Aorta (tissue), 5 donors: Measurements from ENCODE around the gene SPATA20. TPM values are rescaled to one million over a fixed set of nuclear protein-coding genes. Genes with fewer than 3 reads are reported as not detected.

ENCODE experiments used
- ATAC-seq: fragments of 200-7000 bp; cut with Tn5 transposase; one replicate; pipeline ENCODE4 v1.9.1; 2022; ENCODE audit warnings: moderate library complexity; ENCODE audit not compliant: low FRiP score
- DNase-seq, 2 donors: peaks; one replicate each; pipeline ENCODE4 v3.0.0-alpha.2; 2020
- H3K27ac ChIP-seq, 2 donors: one replicate each; pipeline ENCODE4 v1.5.1; 2013; ENCODE audit warnings: low read length in 2 of 2, mild to moderate bottlenecking in 2 of 2, moderate library complexity in 2 of 2, control low read depth in 1 of 2, inconsistent platforms in 1 of 2, low read depth in 1 of 2
- H3K27me3 ChIP-seq, 2 donors: one replicate each; pipeline ENCODE4 v1.6.1; 2013; ENCODE audit warnings: control low read depth in 1 of 2, low read length in 1 of 2, mild to moderate bottlenecking in 1 of 2, moderate library complexity in 1 of 2; ENCODE audit not compliant: insufficient read depth in 2 of 2, control insufficient read depth in 1 of 2
- H3K36me3 ChIP-seq, 2 donors: one replicate each; pipeline ENCODE4 v1.6.1; 2013; ENCODE audit warnings: control low read depth in 1 of 2, low read length in 1 of 2, mild to moderate bottlenecking in 1 of 2; ENCODE audit not compliant: insufficient read depth in 2 of 2, control insufficient read depth in 1 of 2
- H3K4me1 ChIP-seq, 2 donors: one replicate each; pipeline ENCODE4 v1.6.1; 2013; ENCODE audit warnings: low read length in 2 of 2, control low read depth in 1 of 2, mild to moderate bottlenecking in 1 of 2, moderate library complexity in 1 of 2; ENCODE audit not compliant: insufficient read depth in 2 of 2, control insufficient read depth in 1 of 2
- H3K4me3 ChIP-seq, 2 donors: one replicate each; pipeline ENCODE4 v1.5.1; 2013; ENCODE audit warnings: low read length in 2 of 2, control low read depth in 1 of 2, mild to moderate bottlenecking in 1 of 2
- H3K9me3 ChIP-seq: one replicate; pipeline ENCODE4 v1.6.1; 2013; ENCODE audit warnings: mild to moderate bottlenecking, low read length; ENCODE audit not compliant: control insufficient read depth
- WGBS, 2 donors: extraction: QIAGEN DNeasy Blood & Tissue Kit; methylation state at CpG; one replicate each; pipeline ENCODE4 v1.1.7; 2013; 5-methylcytosine and 5-hydroxymethylcytosine counted together
- intact Hi-C, 2 donors: fragments of 100-400 bp; cut with DNase I; formaldehyde crosslinking; loops; one replicate each; pipeline versions ENCODE4 v1.14.2 to v1.15.0; 2022
- long read RNA-seq, 2 donors: library from polyadenylated mRNA; unstranded; transcript quantifications; one replicate each; pipeline ENCODE4 v2.0.0, GENCODE V29; 2020 to 2021
- polyA plus RNA-seq, 2 donors: library from polyadenylated mRNA; stranded (reverse); fragments of 200-250 nt; gene quantifications; one replicate each; pipeline ENCODE4 v1.2.3, GENCODE V29; 2013
- total RNA-seq, 2 donors: library from RNA; stranded (reverse); fragmentation: NEBNext Ultra II Directional; extraction: Animal tissue kit (Norgen Biotek cat#: 25700); gene quantifications; one replicate each; pipeline ENCODE4 v1.2.1, GENCODE V29; 2021
- donor health status: healthy with polysubstance abuse.
- donor health status: Bipolar disorder and iron deficiency.
- donor health status: DM: no; HTN: no; CAD: no.
- donor health status: DM: no; HTN: no; CAD: no.
- donor health status: DM: yes; HTN: yes; CAD: no.

Gene SPATA20
- total RNA-seq = 10 to 100 TPM; 27.8 to 41.9 TPM
- polyA plus RNA-seq = 10 to 100 TPM; 16.7 to 64.0 TPM
- long read RNA-seq, donor 1, transcript SPATA20-202 (16 exons, 2,634 nt) = minor isoform, 28 of 251 reads
- long read RNA-seq, donor 1, transcript SPATA20-205 (17 exons, 2,734 nt) = major isoform, 77 of 251 reads
- long read RNA-seq, donor 1, transcript SPATA20-201 (17 exons, 2,719 nt) = minor isoform, 55 of 251 reads
- long read RNA-seq, donor 1, partial matches to known transcripts = 44 of 251 reads
- long read RNA-seq, donor 1, other reads (novel, unspliced or antisense) = 47 of 251 reads
- long read RNA-seq, donor 2, transcript SPATA20-201 (17 exons, 2,719 nt) = major isoform, 8 of 33 reads
- long read RNA-seq, donor 2, partial matches to known transcripts = 6 of 33 reads
- long read RNA-seq, donor 2, other reads (novel, unspliced or antisense) = 12 of 33 reads

DNA sequence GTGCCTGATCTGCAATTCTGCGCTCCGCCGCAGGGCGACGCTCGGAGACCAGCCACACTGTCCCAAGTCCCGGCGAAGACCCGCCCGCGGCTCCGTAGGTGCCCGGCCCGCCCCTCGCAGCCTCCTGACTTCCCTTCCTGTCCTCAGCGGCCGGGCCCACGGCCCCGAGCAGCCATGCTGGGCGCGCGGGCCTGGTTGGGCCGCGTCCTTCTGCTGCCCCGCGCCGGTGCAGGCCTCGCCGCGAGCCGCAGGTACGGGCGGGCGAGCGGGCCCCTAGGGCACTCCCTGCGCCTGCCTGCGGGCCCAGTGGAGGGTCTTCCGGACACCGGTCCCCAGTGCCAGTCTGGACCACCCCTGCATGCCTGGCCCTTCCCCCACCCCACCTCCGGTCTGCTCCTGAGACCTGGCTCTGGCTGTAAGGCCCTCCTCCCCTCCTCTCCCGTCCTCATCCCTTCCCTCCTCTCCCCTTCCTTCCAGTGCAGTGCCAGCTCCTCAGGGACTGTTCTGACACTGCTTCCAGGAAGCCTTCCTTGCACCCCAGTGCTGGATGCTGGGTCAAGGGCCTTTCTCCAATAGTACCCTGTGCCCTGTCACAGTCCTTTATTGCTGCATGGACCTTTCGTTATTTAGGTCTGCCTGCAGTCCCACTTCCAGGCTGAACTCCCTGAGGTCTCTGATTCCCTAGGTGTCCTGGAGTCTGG is at the start of gene SPATA20:
TSS of gene SPATA20 (plus strand) at position 140 of the 701 bp plus-strand sequence. CDS start at position 175, 35 bp downstream.
- H3K4me3 ChIP-seq = peak within 1 kb of the TSS; percentile 21 to 31
- ATAC-seq (peak; percentile 93), DNase-seq (peak; percentile 96 to 97)
- intact Hi-C loops = loop anchor here (1.0 to 10.0 kb wide), 5 partner anchors 79 to 398 kb away; no protein-coding TSS in a partner anchor
- H3K36me3 ChIP-seq = no peaks in the 10 kb centered on the region
- H3K9me3 ChIP-seq = no peaks in the 10 kb centered on the region
- H3K27me3 ChIP-seq = no peaks in the 10 kb centered on the region
- WGBS, 2 donors = 1 to 2% methylated on average over 34 to 42 of the region's 42 CpGs
- H3K4me1 ChIP-seq = no peaks in the 10 kb centered on the region
- H3K27ac ChIP-seq = no peak within 1 kb of the TSS

- WGBS, 2 donors = 78 to 82% methylated on average over 7 of the region's 7 CpGs
- Histone ChIP-seq H3K36me3 (no peaks in the 10 kb centered on the region), H3K9me3 (no peaks in the 10 kb centered on the region), H3K27me3 (no peaks in the 10 kb centered on the region), H3K4me3 (no peak overlapping the region), H3K4me1 (no peaks in the 10 kb centered on the region), H3K27ac (no peak overlapping the region)
- ATAC-seq = no peak
- intact Hi-C loops = no loop called here
- DNase-seq = peak in 1 of 2 donors; percentile 42
Observed at GRCh38 chr17:50498021-50498874, 48.7 kb upstream of the SPATA20 start.

DNA sequence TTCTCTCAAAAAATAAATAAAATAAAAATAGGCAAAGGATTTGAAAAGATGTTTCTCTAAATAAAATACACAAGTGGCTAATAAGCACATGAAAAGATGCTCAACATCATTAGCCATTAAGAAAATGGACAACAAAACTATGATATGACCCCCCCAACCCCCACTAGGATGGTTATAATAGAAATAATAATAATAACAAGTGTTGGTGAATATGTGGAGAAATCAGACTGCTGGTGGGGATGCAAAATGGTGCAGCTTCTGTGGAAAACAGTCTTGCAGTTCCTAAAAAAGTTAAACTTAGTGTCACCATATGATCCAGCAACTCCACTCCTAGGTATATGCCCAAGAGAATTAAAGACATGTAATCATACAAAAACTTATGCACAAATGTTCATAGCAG is 47.7 kb upstream of the SPATA20 start:
- ATAC-seq = no peak
- H3K27me3 ChIP-seq = no peaks in the 10 kb centered on the region
- no peak for DNase-seq

GRCh38 chr17:50499721-50500120 is 47.3 kb upstream of the SPATA20 start:
- no peak overlapping the region for H3K4me3 ChIP-seq
- no peaks in the 10 kb centered on the region for H3K4me1 ChIP-seq
- no peak for ATAC-seq
- H3K27ac ChIP-seq = no peak overlapping the region
- no peaks in the 10 kb centered on the region for H3K27me3 ChIP-seq
- no peak for DNase-seq
- 95 to 96% methylated on average over 2 of the region's 2 CpGs for WGBS, 2 donors
- intact Hi-C loops = no loop called here
- no peaks in the 10 kb centered on the region for H3K36me3 ChIP-seq
- H3K9me3 ChIP-seq = no peaks in the 10 kb centered on the region

More for the DNA sequence above, 47.7 kb upstream of the SPATA20 start:
- Histone ChIP-seq H3K36me3 (no peaks in the 10 kb centered on the region), H3K4me3 (no peak overlapping the region), H3K9me3 (no peaks in the 10 kb centered on the region), H3K4me1 (no peaks in the 10 kb centered on the region), H3K27ac (no peak overlapping the region)
- intact Hi-C loops = no loop called here

DNA sequence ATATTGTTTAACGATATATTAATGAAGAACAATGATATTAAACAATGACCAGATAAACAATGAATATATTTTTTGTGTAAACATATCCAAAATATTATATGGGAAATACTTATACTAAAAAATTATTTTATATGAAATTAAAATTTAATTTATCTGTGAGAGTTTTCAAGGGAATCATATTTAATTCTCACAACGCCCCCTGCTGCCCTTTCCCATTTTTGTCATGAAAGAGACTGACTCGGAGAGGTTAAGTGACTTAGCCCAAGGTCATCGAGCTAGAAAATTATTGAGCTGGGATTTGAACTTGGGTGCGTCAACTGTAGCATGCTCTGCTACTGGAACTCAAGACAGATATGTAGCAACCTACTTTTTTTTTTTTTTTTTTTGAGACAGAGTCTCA is 45.9 kb upstream of the SPATA20 start:
- Histone ChIP-seq H3K9me3 (no peaks in the 10 kb centered on the region), H3K27ac (no peak overlapping the region), H3K4me3 (no peak overlapping the region), H3K4me1 (no peaks in the 10 kb centered on the region), H3K36me3 (no peaks in the 10 kb centered on the region), H3K27me3 (no peaks in the 10 kb centered on the region)
- WGBS, 2 donors = 34 to 44% methylated on average over 5 of the region's 5 CpGs
- no peak for ATAC-seq
- intact Hi-C loops = no loop called here
- DNase-seq = peak; percentile 16 to 41

- ATAC-seq (no peak), DNase-seq (peak; percentile 21 to 57)
- no peaks in the 10 kb centered on the region for H3K27me3 ChIP-seq
- H3K4me1 ChIP-seq = no peaks in the 10 kb centered on the region
- 87 to 88% methylated on average over 9 of the region's 9 CpGs for WGBS, 2 donors
- no peak overlapping the region for H3K4me3 ChIP-seq
- no peaks in the 10 kb centered on the region for H3K9me3 ChIP-seq
- intact Hi-C loops = no loop called here
- H3K36me3 ChIP-seq = no peaks in the 10 kb centered on the region
- no peak overlapping the region for H3K27ac ChIP-seq
Observed at GRCh38 chr17:50502301-50502990, 44.5 kb upstream of the SPATA20 start.

- Histone ChIP-seq H3K36me3 (no peaks in the 10 kb centered on the region), H3K4me1 (no peaks in the 10 kb centered on the region), H3K4me3 (no peak overlapping the region), H3K27ac (no peak overlapping the region), H3K27me3 (no peaks in the 10 kb centered on the region), H3K9me3 (no peaks in the 10 kb centered on the region)
- intact Hi-C loops = no loop called here
- ATAC-seq (no peak), DNase-seq (peak in 1 of 2 donors; percentile 29)
- WGBS, 2 donors = 67 to 78% methylated on average over 7 of the region's 7 CpGs
Observed at GRCh38 chr17:50505591-50506130, 41.3 kb upstream of the SPATA20 start.

GRCh38 chr17:50506298-50506697 is 40.7 kb upstream of the SPATA20 start:
- intact Hi-C loops = no loop called here
- no peaks in the 10 kb centered on the region for H3K4me1 ChIP-seq
- H3K27me3 ChIP-seq = no peaks in the 10 kb centered on the region
- H3K9me3 ChIP-seq = no peaks in the 10 kb centered on the region
- H3K27ac ChIP-seq = no peak overlapping the region
- WGBS, 2 donors = 74 to 83% methylated on average over 7 of the region's 7 CpGs
- DNase-seq = no peak
- no peak overlapping the region for H3K4me3 ChIP-seq
- no peak for ATAC-seq
- H3K36me3 ChIP-seq = no peaks in the 10 kb centered on the region
